Activated naive CD4-positive, alpha-beta T cell treated with anti-CD3 and anti-CD28 coated beads, Interleukin-2, amount 50 U/mL, for 72 hours (primary cell): Measurements from ENCODE around the gene RNASET2. TPM values are rescaled to one million over a fixed set of nuclear protein-coding genes. Genes with fewer than 3 reads are reported as not detected.
A peak's percentile ranks its signal among the peaks of the same experiment; 100 is the strongest.
"Not testable (repeated sequence)": the region's sequence is repeated elsewhere in the genome, so short reads cannot be mapped to it uniquely, and the experiment has no call there.

Experiments
- ATAC-seq, 2 donors: fragments of 150-1000 bp; cut with Tn5 transposase; 2 replicates each; pipeline ENCODE4 v1.10.0; 2021; ENCODE audit warnings: mild to moderate bottlenecking in 2 of 2, moderate library complexity in 2 of 2
- DNase-seq, 2 donors: peaks; one replicate each; pipeline ENCODE4 v3.0.0; 2021 to 2022; ENCODE audit warnings: low spot score in 2 of 2
- H3K27ac Mint-ChIP-seq, 2 donors: one replicate each; pipeline ENCODE4 v1.8.0; 2022; ENCODE audit warnings: mild to moderate bottlenecking in 2 of 2, mixed read lengths in 2 of 2
- H3K36me3 Mint-ChIP-seq, 2 donors: one replicate each; pipeline ENCODE4 v1.8.0; 2022; ENCODE audit warnings: mixed read lengths in 2 of 2
- H3K9me3 Mint-ChIP-seq, 2 donors: one replicate each; pipeline ENCODE4 v1.8.0; 2022; ENCODE audit warnings: mixed read lengths in 2 of 2
- total RNA-seq, 2 donors: library from RNA; stranded (reverse); gene quantifications; one replicate each; pipeline ENCODE4 v1.2.3, GENCODE V29; 2022

The RNASET2 gene
- total RNA-seq, 2 donors from 2014 or later = 45.2 to 108 TPM

- no peaks in the 10 kb centered on the region for H3K9me3 Mint-ChIP-seq
- H3K36me3 Mint-ChIP-seq = peaks cover 7 to 18% of the 10 kb centered on the region in 2 donors
- ATAC-seq = no peak
- peak overlapping the region; percentile 88 to 97 for H3K27ac Mint-ChIP-seq
- DNase-seq = peak; percentile 17 to 54
These were observed 1.1 kb downstream of the RNASET2 start for GRCh38 chr6:166955121-166955864.

DNA sequence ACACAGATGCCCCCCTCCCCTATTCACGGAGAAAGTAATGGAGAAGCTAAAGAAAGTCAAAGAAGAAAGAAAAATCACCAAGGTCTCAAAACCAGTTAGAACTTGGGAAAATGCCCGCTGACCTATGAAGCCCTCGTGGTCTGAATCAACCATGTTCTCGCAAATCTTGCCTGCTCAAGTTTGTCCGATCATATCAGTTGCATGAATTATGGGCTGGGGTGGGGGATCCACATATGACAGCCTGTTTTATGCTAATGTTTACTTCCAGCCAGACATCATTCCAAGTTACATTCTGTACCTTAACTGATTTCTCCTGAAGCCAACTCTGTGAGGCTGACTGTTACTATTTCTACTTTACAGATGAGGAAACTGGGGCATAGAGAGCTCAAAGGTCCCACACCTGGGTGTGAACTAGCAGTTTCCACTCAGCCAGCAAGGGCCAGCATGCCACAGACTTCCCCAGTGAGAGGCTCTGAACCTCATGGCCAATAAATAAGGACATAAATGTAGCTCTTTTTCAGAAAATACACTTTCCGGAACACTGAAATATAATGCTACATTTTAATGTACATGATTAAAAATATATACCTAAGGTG, 2.1 kb downstream of the RNASET2 start:
- no peak for ATAC-seq
- DNase-seq = peak in 1 of 2 donors; percentile 34
- Mint-ChIP-seq H3K36me3 (peaks cover 7 to 23% of the 10 kb centered on the region in 2 donors), H3K9me3 (no peaks in the 10 kb centered on the region), H3K27ac (peak overlapping the region; percentile 65 to 98)

GRCh38 chr6:166952567-166953486, 3.5 kb downstream of the RNASET2 start:
- DNase-seq (peak in 1 of 2 donors; percentile 51), ATAC-seq (no peak)
- peaks cover 7 to 23% of the 10 kb centered on the region in 2 donors for H3K36me3 Mint-ChIP-seq
- no peaks in the 10 kb centered on the region for H3K9me3 Mint-ChIP-seq
- H3K27ac Mint-ChIP-seq = peak overlapping the region; percentile 67 to 98

DNA sequence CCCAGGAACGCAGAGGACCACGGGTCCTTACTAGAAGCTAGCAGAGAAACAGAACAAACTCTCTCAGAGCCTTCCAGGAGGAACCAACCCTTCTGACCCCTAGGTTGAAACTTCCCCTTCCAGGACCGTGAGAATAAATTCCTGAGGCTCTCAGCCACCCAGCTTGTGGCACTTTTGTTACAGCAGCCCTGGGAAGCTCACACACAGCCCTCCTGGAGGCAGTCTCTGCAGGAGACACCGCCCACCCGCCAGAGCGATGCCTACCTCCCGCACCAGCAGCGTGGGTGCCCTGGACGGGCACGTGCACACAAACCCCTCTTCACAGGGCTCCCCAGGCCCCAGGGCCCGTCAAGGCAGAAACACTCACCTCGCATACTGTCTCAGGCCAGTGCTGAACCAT, 4.2 kb downstream of the RNASET2 start:
- H3K9me3 Mint-ChIP-seq = no peaks in the 10 kb centered on the region
- H3K36me3 Mint-ChIP-seq = peaks cover 7 to 27% of the 10 kb centered on the region in 2 donors
- ATAC-seq = no peak
- no peak for DNase-seq
- H3K27ac Mint-ChIP-seq = peak overlapping the region; percentile 47 to 98

GRCh38 chr6:166951670-166952060, 4.7 kb downstream of the RNASET2 start:
- H3K36me3 Mint-ChIP-seq = peaks cover 7 to 28% of the 10 kb centered on the region in 2 donors
- H3K27ac Mint-ChIP-seq = peak overlapping the region; percentile 47 to 98
- DNase-seq = no peak
- no peak for ATAC-seq
- H3K9me3 Mint-ChIP-seq = no peaks in the 10 kb centered on the region

- H3K27ac Mint-ChIP-seq = peak overlapping the region; percentile 96 to 98
- DNase-seq (peak; percentile 72 to 93), ATAC-seq (peak; percentile 89 to 94)
- not testable (repeated sequence) for H3K9me3 Mint-ChIP-seq
- peaks cover 7 to 32% of the 10 kb centered on the region in 2 donors for H3K36me3 Mint-ChIP-seq
These were observed 5.3 kb downstream of the RNASET2 start for GRCh38 chr6:166950892-166951669.

DNA sequence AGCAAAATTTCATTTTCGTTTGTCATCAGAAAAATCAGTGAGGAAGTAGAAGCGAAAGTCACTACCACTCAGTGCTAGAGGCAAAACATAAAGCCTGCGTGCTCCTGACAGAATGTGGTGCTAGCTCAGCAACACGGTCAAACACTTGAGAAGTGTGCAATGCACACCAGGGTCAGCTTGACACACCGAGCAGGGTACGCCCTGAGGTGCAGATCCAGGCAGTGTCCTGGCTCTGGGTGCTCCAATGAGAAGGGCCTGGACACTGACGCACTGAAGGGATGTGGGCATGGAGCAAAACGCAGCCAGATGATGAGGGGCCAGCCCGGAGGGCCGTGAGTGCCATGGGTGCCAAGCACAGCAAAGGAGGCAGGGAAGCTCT, 5.9 kb downstream of the RNASET2 start:
- peak overlapping the region; percentile 96 to 98 for H3K27ac Mint-ChIP-seq
- DNase-seq (no peak), ATAC-seq (peak; percentile 19 to 38)
- H3K36me3 Mint-ChIP-seq = peaks cover 5 to 32% of the 10 kb centered on the region in 2 donors
- no peaks in the 10 kb centered on the region for H3K9me3 Mint-ChIP-seq

DNA sequence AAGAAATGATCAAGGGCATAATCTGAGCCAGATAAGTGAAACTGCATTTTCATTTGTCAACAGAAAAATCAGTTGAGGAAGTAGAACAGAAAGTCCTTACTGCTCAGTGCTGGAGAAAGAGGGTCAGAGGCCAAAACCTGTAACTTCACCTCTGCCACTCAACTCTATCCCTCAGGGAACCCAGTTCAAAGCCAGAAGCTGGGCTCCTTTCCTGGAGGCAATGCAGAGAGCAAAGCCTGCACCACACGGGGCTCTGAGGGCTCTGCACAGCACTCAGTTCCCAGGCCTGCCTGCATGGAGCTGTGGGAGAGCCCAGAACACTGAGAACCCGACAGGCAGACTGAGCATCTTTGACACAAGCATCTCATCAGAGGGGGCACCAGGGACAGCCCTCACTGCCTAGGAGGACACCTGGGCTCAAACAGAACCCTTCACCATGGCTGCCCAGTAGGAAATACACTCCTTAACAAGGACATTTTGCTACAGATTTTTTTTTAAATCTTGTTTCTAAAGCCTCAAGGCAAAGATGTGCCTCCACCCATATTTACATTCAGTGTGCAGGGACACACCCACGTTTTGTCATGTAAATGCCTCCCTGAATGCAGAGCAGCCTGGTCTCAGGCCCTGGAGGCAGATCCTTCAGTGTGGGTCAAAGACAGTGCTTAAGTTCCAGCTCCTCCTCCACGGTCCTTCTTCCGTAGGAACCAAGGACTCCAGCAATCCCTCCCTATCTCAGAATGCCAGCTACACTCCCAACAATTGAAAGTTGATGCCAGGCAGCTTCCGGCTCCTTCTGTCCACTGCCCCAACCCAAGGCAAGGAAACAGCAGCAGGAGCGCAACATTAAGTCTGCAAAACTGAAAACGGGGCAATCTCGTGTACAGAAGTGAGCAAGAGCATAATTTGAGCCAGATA, 6.6 kb downstream of the RNASET2 start:
- ATAC-seq = no peak
- no peak for DNase-seq
- H3K36me3 Mint-ChIP-seq = peaks cover 0 to 33% of the 10 kb centered on the region in 2 donors
- peak overlapping the region; percentile 96 to 98 for H3K27ac Mint-ChIP-seq
- no peaks in the 10 kb centered on the region for H3K9me3 Mint-ChIP-seq

DNA sequence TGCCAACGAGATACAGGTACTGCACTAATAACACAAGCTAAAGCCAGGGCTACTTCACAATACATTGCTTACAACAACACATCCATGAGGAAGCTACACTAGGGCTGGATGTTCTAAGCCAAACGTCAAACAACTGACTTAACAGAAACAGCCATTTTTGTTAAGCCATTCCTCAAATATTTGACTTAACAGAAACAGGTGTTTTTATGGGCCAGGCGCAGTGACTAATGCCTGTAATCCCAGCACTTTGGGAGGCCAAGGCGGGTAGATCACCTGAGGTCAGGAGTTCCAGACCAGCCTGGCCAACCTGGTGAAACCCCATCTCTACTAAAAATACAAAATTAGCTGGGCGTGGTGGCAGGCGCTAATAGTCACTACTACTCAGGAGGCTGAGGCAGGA, 7.6 kb downstream of the RNASET2 start:
- ATAC-seq, H3K9me3 Mint-ChIP-seq, H3K27ac Mint-ChIP-seq, DNase-seq: not testable (repeated sequence)
- H3K36me3 Mint-ChIP-seq = peaks cover 0 to 28% of the 10 kb centered on the region in 2 donors

DNA sequence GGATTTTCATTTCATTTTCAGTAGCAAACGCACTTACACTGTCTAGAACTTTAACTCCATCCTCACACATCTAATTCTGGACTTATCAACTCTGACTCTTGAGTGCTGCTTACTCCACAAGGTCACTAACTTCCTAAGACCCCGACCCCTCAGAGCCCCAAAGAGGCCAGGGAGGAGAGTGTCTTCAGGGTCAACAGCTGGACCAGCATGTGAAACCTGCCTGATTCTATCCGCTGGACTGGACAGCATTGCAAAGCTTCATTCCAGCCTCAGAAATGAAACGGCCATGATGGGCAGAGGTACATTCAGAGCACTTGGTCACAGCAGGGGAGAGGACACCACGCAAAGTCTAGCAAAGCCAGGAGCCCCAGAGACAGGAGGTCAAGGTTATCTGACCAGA, 9.1 kb downstream of the RNASET2 start:
- Mint-ChIP-seq H3K27ac (peak overlapping the region; percentile 36 to 49), H3K36me3 (peaks cover 5 to 38% of the 10 kb centered on the region in 2 donors), H3K9me3 (no peaks in the 10 kb centered on the region)
- DNase-seq (no peak), ATAC-seq (no peak)

DNA sequence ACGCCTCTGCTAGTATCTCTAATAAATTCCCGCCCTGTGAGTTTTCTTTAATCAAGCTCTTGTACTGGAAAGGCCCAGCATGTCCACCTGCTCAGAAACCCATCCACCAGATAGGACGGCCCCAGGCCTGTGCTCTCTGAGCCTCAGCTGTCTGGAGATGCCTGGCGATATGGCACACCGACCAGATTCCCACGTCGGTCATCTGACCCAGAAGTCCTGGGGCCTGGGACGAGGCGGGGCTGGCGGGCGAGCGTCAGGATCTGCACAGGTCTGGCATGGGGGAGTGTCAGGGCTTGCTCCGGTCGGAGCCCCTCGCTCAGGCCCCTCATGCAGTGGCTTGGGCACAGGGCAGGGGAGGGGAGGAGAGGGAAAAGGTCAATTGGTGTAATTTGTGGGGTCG, 10.2 kb downstream of the RNASET2 start:
- DNase-seq (no peak), ATAC-seq (no peak)
- H3K27ac Mint-ChIP-seq = peak overlapping the region; percentile 44 to 83
- peaks cover 5 to 46% of the 10 kb centered on the region in 2 donors for H3K36me3 Mint-ChIP-seq
- H3K9me3 Mint-ChIP-seq = no peaks in the 10 kb centered on the region

- no peak for ATAC-seq
- peak overlapping the region in 1 of 2 donors; percentile 83 for H3K27ac Mint-ChIP-seq
These were observed 11.6 kb downstream of the RNASET2 start for GRCh38 chr6:166944666-166945256.

GRCh38 chr6:166942393-166943168, 13.8 kb downstream of the RNASET2 start:
- DNase-seq (peak; percentile 58 to 73), ATAC-seq (peak; percentile 88 to 96)
- Mint-ChIP-seq H3K27ac (peak overlapping the region; percentile 1 to 99), H3K36me3 (peaks cover 5 to 38% of the 10 kb centered on the region in 2 donors), H3K9me3 (no peaks in the 10 kb centered on the region)

More at GRCh38 chr6:166944666-166945256, 11.6 kb downstream of the RNASET2 start:
- no peaks in the 10 kb centered on the region for H3K9me3 Mint-ChIP-seq
- no peak for DNase-seq
- peaks cover 5 to 38% of the 10 kb centered on the region in 2 donors for H3K36me3 Mint-ChIP-seq

DNA sequence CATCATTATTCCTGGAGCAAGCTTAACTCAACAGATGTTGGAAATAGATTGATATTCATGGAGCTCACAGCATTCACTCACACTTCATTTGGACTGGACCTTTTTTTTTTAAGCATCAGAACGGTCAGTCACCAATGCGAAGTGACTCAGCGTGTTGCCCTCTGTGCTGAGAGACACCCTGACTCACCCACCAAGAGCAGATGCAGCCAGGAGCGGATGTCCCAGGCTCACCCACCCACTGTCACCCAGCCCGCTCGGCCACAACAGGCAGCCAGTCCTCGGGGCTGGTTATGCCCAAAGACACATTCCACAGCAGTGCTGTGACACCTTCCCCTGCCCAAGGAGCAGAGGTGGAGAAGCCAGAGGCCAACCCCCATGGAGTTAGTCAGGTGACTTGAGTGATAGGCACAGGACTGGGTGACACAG, 15.7 kb downstream of the RNASET2 start:
- no peak for ATAC-seq
- peaks cover 5 to 26% of the 10 kb centered on the region in 2 donors for H3K36me3 Mint-ChIP-seq
- no peak for DNase-seq
- H3K9me3 Mint-ChIP-seq = no peaks in the 10 kb centered on the region
- peak overlapping the region in 1 of 2 donors; percentile 66 for H3K27ac Mint-ChIP-seq
